Endothelial cell of hepatic sinusoid (primary cell): ENCODE results near the gene SRCAP.

ENCODE experiments used
- in situ Hi-C: cut with HindIII; loops from 2 replicates; pipeline ENCODE4 v1.10.0; 2017; ENCODE audit warnings: low sequenced_read_pairs

The SRCAP gene

DNA sequence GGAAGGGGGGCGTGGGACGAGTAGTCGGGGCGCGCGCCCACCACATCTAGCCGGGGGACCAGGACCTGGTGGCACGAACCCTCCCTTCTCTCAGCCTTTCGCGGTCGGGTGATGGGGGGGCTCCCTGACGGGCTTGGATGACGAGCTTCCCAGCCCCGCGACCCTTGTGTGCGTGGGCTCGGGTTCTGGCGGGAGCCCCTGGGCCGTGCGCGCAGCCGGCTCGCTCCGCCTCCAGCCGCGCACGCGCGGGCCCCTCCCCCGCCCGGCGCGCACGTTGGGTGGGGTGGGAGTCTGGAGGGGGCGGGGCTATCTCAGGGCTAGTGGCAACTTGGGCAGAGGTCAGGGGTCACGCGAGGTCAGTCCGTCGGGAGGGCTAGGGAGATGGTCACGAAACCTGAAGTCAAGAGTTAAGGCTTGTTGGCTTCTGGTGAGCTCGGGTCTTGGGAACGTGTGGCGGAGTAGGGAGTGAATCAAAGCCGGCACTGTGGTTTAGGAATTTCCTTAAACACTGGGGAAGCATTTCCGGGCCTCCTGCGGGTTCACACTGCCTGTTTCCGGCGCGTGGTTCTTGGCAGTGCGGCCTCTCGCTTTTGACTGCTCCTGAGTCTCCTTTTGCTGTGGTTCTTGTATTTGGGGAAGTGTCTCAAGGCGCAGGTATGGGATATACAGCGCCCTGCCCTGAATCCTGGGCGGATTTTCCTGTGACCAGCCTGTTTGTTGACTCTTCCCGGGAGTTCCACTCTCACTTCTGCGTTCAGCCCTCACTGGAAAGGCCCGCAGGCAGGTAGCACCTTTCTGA is at the start of gene SRCAP:
Gene SRCAP (plus strand): TSS at position 356 of the 799 bp plus-strand sequence. CDS start 1,654 bp downstream, outside the sequence.
- in situ Hi-C loops, result no loop called here

DNA sequence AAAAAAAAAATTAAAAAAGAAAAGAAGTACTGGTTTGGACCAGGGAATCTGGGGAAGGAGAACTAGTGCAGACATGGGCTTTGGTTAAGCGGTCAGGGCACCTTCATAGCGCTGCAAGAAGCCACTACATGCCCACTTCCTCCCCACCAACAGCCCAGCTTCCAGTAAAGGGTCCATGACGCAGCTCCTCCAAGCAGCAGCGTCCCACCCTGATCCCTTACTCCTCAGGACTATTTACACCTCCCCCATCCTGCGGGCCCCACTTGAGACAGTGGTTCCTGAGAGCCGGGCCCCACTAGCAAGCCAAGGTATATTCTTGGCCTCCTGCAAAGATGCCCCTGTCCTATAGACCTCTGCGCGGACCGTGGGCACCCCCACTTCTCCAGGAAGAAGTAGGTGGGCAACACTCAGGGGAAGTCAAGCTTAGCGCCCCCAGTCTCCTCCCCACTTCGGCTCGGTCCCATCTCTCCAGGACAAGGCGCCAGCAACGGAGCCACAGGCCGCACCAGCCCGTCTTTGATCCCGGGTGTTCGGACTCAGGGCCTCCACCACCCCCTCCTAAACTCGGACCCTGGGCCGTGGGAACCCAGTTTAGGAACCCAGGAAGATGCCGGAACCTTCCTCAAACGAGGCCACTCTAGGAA is 49.1 kb upstream of the SRCAP start:
- in situ Hi-C loops, result loop anchor here (10.0 kb wide), 1 partner anchor 135 kb away; no protein-coding TSS in a partner anchor

DNA sequence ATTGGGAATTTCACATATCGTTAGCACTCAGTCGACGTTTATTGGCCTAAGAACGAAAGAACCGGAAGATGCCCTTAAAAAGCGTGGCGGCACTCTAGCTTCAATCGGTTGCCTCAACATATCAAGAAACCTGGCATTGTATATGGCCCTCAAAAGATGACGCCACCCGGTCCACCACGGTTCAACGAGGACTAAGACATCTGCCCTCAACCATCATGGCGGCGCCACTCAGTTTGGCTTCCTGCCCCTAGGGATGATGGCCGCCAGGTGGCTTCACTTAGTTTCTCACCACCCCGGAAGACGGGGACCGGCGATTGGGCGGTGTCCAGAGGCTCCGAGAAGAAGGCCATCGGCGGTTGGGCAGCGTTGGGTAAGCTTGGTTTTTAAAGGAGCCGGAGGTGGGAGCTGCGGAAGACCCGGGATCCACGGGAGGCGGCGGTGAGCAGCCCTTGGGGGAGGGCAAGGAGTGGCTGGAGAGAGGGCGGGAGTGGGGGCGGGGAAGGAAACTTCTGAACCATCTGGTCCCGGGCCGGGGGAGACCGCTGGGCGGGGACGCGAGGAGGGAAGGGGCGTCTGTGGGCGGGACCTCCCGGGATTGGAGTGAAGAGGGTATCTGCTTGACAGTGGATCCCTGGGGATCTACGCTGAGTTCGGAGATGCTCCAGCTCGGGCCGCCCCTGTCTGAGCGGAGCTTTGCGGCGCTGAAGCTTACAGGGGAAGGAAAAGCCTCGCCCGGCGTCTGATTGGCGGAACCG is 48.4 kb upstream of the SRCAP start, which contains the start of gene PRR14:
Gene PRR14 (plus strand): TSS at position 592 of the 755 bp plus-strand sequence. CDS start 686 bp downstream, outside the sequence.
- in situ Hi-C loops, result loop anchor here (10.0 kb wide), 1 partner anchor 136 kb away; no protein-coding TSS in a partner anchor

- in situ Hi-C loops, result loop anchor here (10.0 kb wide), 1 partner anchor 137 kb away; no protein-coding TSS in a partner anchor
These were observed 47.6 kb upstream of the SRCAP start for GRCh38 chr16:30651124-30652004.

GRCh38 chr16:30652005-30652296 is 47.0 kb upstream of the SRCAP start:
- in situ Hi-C loops, result loop anchor here (10.0 kb wide), 1 partner anchor 137 kb away; no protein-coding TSS in a partner anchor

- in situ Hi-C loops, result loop anchor here (10.0 kb wide), 1 partner anchor 138 kb away; no protein-coding TSS in a partner anchor
These were observed 46.3 kb upstream of the SRCAP start for GRCh38 chr16:30652718-30653117.

DNA sequence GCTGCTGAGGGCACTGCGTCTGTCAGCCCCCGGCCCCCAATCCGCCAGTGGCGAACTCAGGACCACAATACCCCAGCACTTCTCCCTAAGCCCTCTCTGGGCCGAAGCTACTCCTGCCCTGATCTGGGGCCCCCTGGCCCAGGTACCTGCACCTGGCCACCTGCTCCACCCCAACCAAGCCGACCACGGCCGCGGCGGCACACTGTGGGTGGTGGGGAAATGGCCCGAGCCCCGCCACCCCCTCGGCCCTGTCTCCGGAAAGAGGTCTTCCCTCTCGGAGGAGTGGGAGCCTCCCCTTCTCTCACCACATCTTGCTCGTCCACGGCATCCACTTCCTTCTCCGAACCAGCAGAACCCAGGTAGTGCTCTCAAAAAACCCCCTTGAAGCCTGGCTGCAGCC is 44.1 kb upstream of the SRCAP start:
- in situ Hi-C loops, result loop anchor here (10.0 kb wide), 1 partner anchor 140 kb away; no protein-coding TSS in a partner anchor

GRCh38 chr16:30655815-30656347 is 43.1 kb upstream of the SRCAP start:
- in situ Hi-C loops, result loop anchor here (10.0 kb wide), 1 partner anchor 141 kb away; no protein-coding TSS in a partner anchor

- in situ Hi-C loops, result loop anchor here (10.0 kb wide), 1 partner anchor 142 kb away; no protein-coding TSS in a partner anchor
These were observed 42.6 kb upstream of the SRCAP start for GRCh38 chr16:30656388-30656787.

DNA sequence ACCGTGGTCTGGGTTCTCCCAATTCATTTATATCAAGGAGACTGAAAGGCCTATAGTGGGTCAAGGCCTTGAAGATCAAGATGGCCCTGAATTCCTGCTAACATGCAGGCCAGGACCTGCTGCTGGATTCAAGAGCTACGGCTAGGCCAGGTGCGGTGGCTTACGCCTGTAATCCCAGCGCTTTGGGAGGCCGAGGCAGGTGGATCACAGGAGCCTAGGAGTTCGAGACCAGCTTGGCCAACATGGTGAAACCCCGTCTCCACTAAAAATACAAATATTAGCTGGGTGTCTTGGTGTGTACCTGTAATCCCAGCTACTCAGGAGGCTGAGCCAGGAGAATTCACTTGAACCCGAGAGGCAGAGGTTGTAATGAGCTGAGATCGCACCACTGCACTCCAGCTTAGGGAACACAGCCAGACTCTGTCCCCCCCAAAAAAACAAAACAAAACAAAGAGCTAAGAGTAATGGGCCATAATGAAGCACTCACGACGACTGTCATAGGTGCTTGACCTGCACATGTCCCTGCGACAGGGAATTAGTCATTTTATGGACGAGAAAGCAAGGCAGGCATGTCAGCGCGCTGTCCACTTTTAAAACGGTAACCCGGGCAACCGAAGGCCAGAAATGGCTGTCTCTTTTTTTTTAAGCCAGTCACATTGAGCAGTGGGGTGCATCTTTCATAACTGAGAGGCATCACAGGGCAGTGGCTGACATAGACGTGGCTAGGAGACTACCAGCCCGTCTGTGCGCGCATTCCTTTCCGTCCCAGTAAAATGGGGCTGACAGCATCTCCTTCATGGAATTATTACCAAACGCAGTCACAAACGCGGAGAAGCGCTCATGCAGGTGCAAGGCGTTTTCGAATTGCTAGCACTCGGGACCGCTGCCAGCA is 41.8 kb upstream of the SRCAP start:
- in situ Hi-C loops, result loop anchor here (10.0 kb wide), 1 partner anchor 142 kb away; no protein-coding TSS in a partner anchor

DNA sequence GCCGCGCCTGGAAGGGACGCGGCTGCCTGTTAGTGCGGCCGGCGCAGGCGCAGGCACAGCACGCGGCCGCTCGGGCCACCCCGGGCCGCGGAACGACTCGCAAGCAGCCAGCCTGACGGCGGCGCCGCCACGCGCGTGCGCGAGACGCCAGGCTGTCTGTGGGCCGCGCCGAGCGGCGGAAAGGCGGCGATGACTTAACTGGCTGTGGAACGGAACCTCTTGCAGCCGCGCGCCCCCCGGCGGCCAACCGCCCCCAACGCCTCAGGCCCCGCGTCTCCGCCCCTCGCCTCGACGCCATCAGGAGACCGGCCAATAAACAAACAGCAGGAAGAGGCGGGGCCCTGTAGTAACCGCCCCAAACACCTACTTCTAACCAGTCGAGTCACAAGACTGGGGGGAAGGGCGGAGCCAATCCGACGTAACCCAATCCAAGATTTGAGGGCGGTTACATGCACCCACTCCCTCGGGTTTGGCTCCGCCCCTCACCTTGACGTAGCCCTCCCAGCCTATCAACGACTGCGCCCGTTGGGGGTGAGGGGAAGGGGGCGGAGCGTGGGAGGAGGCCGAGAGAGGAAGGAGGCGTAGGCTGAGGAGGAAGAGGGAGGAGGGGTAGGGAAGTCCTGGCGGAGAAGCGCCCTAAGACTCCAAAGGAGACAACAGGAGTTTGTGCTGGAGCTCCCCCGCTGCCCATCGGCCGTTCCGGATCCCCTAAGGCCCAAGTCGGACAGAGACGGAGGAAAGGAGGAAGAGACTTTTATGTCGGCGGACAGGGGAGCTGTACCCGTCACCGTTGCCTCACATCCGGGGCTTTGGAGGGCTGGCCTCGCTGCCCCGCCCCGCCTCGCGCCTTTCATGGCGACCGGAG is 40.9 kb upstream of the SRCAP start, which contains the start of gene FBRS:
Gene FBRS (plus strand): TSS at position 566 of the 865 bp plus-strand sequence. CDS start 1,088 bp downstream, outside the sequence.
- in situ Hi-C loops, result loop anchor here (10.0 kb wide), 1 partner anchor 143 kb away; no protein-coding TSS in a partner anchor

DNA sequence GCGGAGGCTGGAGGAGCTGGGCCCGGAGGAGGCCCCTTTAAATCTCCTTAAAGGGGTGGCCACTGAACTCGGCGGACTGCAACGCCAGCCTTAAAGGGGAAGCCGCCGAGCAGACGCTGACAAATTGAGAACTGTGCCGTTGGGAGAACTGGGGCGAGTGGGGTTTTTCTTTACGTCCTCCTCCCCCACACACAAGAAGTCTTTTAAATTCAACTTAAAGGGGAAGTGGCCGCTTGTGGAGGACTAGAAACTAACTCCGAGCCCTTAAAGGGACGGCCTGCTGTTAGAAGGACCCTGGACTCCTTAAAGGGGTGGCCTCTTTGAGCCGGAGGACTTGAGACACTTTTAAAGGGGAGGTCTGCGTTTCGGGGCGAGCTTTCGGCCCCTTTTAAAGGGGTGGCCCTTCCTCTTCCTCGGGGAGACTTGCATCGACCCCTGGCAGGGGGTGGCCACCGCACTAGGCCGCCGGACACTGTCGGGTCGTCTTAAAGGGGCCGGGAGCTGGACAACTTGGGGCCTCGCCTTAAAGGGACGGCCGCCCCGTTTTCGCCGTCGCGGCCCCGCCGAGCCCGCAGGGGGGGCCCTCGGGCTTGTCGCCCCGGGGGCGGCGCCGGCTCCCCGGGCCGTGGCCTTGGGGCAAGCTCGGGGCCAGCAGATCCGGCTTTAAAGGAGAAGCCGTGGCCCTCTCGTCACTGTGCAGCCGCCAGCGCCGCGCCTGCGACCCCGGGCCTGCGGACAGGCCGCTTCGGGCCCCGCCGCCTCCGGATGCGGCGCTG is 40.1 kb upstream of the SRCAP start:
- in situ Hi-C loops, result loop anchor here (10.0 kb wide), 1 partner anchor 144 kb away; no protein-coding TSS in a partner anchor

GRCh38 chr16:30659507-30660423 is 39.2 kb upstream of the SRCAP start:
- in situ Hi-C loops, result loop anchor here (10.0 kb wide), 1 partner anchor 145 kb away; no protein-coding TSS in a partner anchor

DNA sequence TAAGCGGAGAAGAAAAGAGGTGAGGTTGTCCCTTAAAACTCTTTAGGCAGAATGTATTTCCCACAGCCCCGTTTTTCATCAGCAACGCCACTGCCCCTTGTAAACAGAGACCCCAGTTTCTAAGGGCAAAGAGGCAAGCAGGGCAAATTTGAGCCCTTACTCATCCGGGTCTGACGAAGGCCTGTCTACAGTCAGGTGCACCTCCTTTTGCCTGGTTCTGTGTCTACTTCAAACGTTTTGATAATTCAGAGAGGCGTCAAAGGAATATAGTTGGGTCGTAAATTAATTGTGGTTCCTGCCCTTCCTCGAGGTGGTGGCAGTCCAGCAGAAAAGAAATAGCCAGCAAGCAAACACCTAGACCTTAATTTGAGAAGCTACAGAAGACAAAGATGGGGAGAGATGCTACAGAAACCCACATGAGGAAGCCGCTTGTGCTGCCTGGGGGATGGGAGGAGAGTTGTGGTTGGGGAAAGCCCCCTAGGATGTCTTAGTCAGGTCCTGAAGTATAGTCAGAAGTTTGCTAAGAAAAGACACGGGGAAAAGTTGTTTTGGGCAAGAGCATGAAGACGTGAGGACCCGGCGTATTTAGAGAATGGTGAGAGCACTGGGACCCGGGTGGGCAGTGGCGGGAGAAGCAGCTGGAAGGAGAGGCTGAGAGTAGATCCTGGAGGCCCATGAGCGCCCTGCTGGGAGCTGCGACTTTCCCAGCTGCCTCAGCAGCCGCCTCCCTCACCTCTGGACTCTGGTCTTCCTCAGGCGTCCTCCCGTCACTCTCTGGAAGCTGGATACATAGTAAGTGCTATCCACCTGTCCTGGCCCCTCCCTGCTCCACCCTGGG is 38.3 kb upstream of the SRCAP start:
- in situ Hi-C loops, result no loop called here

DNA sequence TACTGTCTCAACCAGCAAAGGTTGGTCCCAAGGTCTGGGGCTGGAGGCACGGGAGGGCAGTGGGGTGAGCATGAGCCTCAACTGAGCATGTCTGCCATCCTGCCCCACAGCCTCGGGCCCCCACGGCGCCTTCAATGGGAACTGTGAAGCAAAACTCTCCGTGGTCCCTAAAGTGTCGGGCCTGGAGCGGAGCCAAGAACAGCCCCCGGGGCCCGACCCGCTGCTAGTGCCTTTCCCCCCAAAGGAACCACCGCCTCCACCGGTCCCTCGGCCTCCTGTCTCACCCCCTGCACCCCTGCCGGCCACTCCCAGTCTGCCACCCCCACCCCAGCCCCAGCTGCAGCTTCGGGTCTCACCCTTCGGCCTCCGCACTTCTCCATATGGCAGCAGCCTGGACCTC is 36.5 kb upstream of the SRCAP start:
- in situ Hi-C loops, result no loop called here
